GM21528 (cell line): ENCODE measurements around the gene RUBCN.
"Not testable (repeated sequence)": the region's sequence is repeated elsewhere in the genome, so short reads cannot be mapped to it uniquely, and the experiment has no call there.

Experiments used
- ATAC-seq: cut with Tn5 transposase; IDR thresholded peaks from one replicate; pipeline ENCODE4 v1.9.1; 2021; ENCODE audit warnings: mild to moderate bottlenecking, moderate library complexity; ENCODE audit not compliant: unreplicated experiment, low FRiP score

Gene RUBCN

DNA sequence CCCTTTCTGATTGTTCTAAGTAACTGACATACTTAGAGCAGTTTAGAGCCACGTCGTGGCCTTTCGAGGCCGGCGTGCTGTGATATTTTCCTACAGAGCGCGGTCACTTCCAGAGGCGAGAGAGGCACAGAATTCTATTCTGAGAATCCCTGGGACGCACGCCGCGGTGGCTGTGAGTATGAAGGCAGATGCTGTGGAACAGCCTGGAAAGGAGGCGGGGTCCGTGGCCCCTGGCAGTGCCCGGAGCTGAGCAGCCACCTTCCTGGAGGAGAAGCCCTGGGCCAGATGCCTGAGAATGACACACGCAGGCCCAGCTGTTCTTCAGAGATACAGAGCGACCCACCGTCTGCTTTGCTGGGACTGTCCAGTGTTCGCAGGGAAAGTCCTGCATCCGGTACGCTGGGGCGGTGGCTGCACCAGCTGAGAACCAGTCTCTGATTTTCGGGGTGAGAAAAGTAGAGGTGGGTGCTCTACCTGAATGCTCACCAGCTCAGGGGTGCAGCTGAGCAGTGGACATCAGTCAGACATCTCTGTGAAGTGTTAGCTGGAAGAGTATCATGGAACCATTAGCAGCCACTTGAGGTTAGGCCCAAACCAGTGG, 75.4 kb downstream of the RUBCN start:
- ATAC-seq, result not testable (repeated sequence)

DNA sequence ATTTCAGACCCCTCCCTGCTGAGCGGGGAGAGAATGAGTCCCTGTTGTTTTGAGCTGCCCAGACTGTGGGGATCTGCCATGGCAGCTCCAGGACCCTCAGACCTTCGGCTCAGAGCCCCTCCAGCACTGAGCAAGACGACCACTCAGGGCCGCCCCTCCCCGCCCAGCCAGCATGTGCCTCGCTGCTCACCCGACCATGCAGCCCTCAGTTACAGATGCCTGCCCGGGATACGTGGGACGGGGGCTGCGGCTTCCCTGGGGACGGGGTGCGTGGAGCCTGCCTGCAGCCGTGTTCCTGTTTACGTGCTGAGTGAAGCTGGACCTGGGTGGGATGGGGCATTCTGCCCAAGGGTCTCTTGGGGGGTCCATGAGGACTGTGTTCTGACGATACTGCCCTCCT, 77.0 kb downstream of the RUBCN start:
- not testable (repeated sequence) for ATAC-seq

DNA sequence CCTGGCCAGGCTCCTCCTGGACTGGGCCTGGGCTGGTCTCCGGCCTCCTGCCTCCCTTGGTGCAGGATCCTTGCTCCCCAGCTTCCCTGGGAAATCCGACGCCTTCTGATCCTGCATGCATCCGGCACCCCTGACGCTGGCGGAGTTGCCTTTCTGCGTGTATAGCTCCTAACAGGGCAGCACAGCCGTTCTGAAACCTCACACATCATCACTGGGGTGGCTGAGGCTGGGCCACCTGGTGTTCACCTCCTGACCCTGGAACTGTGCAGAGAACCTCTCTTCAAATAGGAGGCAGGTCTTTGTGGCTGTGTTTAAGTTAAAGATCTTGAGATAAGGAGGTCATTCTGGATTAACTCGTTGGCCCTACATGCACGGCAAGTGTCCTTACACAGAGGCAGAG, 77.6 kb downstream of the RUBCN start:
- not testable (repeated sequence) for ATAC-seq

DNA sequence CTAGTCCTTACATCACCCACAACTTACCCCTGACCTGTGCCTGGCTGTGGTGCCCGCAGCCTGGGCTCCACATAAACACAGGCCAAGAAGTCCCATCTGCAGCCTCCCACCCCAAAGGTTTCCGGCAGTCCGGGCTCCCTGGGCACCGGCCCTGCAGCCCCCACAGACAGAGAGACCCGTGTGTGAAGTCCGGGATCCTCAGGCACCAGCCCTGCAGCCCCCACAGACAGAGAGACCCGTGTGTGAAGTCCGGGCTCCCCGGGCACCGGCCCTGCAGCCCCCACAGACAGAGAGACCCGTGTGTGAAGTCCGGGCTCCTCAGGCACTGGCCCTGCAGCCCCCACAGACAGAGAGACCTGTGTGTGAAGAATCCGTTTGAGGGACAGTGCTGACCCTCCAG, 78.0 kb downstream of the RUBCN start:
- ATAC-seq, result not testable (repeated sequence)

DNA sequence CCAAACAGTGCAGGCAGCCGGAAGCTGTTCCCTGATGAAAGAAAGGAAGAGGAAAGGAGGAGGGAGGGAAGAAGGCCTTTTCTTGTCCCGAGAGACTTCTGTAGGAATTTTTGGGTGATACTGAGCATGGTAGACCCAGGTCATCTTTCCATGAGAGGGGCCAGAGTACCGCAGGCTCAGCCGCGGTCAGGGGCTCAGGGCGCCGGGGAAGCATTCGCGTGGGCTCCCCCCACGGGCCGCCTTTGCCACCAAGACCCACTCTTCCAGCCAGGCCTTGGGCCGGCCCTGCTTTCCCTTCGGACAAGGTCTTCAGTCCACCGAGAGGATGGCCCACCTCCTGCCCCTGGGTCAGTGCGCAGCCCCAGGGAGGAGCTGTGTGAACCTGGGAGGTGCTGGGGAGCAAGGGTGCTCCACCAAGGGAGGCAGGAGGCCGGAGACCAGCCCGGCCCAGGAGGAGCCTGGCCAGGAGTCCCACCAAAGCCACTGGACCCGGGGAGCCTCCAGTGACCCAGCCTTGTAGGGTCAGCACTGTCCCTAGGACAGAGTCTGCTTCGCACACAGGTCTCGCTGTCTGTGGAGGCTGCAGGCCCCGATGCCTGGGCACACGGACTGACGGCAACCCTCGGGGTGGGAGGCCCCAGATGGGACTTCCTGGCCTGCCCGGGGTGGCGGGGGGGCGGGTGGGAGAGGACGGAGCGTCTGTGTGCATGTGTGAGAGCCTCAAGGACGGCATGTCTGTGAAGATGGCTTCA, 79.0 kb downstream of the RUBCN start:
- ATAC-seq, result not testable (repeated sequence)

DNA sequence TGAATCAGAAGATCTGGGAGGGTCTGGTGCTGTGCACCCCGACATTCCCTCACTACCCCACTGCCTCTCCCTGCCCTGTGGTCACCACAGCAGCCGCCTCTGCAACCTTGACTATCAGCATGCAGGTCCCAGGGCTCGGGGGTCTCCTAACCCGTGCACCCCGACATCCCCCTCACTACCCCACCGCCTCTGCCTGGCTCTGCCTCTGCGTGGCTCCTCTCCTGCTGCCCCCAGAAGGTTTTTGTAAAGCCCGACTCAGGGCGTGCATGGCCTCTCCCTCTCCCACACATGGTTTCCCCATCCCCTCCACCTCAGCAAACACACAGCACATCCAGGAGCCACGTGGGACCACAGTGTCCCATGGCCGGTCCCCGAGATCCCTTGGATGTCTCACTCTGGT, 79.7 kb downstream of the RUBCN start:
- not testable (repeated sequence) for ATAC-seq

DNA sequence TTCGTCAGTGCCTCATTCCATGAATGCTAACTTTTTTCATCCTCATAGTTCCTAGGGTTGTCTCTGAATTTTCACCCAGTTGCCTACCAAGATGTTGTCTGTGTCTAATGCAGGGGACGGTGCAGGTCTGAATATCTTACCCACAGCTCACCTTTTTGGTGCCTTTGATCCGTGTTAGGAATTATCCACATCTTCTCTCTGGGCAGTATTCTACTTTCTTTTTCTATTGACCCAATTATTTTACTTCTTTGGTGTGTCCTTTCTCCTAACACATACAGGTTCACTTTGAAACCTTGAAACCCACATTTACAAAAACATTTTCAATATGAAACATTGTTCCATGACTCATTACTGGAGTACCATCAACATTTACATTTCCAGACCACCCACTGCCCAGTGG, 80.6 kb downstream of the RUBCN start:
- not testable (repeated sequence) for ATAC-seq

DNA sequence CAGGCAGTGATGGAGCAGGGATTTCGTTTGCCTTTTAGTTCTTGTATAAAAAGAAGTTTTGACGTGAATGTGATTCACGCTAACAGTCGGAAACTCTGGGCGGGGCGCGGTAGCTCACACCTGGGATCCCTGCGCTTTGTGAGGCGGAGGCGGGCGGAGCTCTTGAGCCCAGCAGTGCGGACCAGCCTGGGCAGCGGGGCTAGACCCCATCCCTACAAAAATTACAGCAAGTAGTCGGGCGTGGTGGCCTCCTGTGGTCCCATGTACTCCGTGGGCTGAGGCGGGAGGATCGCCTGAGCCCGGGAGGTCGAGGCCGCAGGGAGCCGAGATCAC, 81.7 kb downstream of the RUBCN start:
- ATAC-seq, result peak; percentile 40

DNA sequence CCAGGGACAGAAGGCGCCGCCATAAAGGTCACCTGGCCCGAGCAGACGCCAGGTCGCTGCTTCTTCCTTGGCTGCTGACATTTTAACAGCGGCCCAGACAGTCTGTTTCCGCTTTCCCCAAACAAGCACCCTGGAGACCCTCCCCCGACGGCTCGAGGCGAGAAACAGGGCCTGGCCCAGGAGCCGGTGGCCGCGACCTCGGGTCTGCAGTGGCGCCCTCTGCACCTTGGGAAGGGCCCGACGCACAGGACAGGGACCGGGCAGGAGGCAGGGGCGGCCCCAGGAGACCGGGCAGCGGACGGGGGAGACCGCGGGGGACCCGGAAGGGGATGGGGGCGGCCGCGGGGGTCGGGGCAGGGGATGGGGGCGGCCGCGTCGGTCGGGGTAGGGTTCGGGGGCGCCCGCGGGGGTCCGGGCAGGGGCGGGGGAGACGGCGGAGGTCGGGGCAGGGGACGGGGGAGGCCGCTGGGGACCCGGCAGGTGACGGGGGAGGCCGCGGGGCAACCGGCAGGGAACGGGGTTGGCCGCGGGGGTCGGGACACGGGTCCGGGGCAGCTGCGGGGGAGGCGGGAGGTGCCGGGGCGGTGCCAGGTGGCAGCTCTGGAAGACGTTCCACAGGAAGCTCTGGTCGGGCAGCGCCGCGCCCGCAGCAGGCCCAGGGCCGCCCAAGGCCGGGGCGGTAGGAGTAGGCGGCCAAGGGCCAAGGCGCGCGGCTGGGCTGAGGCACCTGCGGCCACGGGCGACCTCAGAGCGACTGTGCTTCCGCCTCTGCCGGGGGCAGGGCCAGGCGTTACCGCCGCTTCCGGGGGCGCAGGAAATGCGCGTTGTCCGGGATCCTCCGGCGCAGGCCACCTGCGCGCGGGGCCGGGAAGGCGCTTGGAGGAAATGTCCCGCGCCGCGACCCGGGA, 82.4 kb downstream of the RUBCN start:
- peak; percentile 90 for ATAC-seq

DNA sequence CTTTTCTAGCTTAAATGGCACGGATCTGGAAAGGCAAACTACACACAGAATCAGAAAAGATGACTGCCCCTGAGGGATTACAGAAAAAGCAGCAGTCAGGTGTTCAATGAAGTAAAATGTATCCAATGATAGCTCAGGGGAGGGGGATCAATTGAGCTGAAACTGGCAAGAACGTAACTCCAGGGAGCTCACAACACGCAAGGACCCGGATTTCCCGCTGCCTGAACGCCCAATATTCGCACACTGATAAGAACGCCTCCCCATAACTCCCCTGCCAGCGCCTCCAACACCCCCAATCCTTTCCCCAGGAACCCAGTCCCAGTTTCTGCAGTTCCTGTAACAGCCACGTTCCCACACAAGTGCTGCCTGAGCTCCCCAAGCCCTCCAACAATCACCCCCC, 83.8 kb downstream of the RUBCN start:
- ATAC-seq, result not testable (repeated sequence)

DNA sequence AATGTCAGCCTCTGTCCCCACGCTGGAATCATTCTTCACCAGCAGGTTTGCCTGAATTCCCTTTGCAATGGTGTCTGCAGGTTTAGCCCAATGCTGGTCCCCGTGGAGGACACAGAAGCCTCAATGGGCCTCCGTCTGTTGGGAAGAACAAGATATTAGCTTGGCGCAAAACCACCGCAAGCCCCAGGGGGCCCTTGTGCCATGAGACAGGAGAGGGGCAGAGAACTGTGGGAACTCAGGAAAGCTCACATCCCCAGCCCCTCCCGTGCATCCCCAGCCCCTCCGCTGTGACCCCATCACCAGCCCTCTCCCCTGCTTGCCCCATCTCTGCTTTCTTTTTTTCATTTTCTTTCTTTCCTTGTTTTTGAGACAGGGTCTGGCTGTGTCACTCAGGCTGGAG, 89.1 kb downstream of the RUBCN start:
- not testable (repeated sequence) for ATAC-seq

DNA sequence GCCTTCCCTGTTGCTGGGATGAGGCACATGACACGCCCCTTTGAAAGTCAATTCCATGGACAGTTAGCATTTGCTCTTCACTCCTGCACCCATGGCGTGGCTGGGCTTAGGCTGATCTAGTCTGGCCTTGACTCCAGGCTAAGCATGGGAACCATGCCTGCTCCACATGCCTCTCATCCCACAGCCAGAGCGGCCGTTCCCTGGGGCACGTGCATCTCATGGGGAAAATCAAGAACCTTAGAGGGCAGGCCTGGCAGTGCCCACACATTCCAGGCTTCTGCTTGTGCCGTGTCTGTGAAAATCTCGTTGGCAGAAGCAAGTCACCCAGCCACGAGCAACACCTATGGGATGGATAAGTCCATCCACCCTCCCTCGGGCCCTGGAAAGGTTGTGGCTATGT, 89.5 kb downstream of the RUBCN start:
- not testable (repeated sequence) for ATAC-seq

DNA sequence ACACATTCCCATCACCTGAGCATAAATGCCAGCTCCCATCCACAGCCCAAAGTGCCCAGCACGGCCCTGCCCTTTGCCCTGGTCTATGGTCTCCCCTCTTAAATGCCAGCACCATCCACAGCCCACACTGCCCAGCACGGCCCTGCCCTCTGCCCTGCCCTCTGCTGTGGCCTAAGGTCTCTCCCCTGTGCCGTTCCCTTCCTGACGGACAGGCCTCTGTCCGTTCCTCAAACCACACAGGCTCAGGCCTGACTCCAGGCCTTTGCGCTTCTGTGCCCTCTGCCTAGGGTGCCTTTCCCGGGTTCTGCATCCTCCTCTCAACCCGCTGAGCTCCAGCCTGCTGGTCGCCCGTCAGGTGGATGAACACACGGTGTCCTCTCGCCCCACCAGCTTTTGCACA, 90.4 kb downstream of the RUBCN start:
- not testable (repeated sequence) for ATAC-seq

DNA sequence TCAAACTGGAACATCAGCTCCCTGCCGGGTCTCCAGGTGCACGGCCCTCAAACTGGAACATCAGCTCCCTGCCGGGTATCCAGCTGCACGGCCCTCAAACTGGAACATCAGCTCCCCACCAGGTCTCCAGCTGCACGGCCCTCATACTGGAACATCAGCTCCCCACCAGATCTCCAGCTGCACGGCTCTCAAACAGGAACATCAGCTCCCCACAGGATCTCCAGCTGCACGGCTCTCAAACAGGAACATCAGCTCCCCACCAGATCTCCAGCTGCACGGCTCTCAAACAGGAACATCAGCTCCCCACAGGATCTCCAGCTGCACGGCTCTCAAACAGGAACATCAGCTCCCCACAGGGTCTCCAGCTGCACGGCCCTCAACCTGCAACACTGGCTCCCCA, 99.1 kb downstream of the RUBCN start:
- ATAC-seq, result not testable (repeated sequence)

DNA sequence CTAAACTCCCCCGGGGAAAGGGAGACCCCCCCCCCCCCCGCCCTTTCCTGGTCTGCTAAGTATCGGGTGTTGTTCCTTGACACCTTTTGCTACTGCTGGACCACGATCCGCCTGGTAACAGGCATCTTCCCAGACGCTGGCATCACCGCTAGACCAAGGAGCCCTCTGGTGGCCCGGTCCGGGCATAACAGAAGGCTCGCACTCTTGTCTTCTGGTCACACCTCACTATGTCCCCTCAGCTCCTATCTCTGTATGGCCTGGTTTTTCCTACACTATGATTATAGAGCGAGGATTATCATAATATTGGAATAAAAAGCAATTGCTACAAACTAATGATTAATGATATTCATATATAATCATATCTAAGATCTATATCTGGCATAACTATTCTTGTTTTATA, 104.7 kb downstream of the RUBCN start:
- not testable (repeated sequence) for ATAC-seq

DNA sequence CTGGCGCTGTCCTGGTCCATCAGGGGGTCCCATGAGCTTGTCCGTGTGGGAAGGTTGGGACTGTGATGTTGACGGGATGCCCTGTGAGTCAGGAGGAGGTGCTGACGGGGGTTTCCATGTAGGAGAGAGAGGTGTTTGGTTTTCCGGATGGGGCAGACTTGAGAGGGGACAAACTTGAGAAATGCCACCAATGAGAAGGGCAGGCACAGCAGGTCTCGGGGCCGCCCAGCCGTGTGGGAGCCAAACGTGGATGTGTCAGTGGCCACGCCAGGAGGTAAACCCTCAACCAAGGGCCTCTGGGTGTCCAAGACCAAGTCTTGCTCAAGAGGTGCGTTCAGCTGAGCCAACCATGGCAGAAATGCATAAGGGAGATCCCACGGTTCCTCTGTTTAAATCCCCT, 105.9 kb downstream of the RUBCN start:
- ATAC-seq, result not testable (repeated sequence)

DNA sequence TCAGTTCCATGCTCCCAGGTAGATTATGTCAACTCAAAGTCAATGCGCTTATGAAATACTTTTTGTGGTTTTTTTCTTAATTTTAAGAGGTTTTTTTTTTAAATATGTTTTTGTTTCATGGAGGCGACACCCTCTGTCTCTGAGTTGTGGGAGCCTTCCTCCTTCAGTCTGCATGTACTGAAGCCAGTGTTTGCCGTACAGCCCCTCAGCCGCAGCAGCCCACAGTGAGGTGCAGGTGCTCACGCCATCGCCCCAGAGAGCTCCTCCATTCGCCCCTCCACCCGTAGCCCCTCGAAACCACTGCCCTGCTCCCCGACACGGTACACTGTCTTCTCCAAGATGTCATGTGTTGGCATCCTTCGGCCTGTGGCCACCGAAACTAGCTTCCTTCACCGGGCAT, 107.4 kb downstream of the RUBCN start:
- not testable (repeated sequence) for ATAC-seq

DNA sequence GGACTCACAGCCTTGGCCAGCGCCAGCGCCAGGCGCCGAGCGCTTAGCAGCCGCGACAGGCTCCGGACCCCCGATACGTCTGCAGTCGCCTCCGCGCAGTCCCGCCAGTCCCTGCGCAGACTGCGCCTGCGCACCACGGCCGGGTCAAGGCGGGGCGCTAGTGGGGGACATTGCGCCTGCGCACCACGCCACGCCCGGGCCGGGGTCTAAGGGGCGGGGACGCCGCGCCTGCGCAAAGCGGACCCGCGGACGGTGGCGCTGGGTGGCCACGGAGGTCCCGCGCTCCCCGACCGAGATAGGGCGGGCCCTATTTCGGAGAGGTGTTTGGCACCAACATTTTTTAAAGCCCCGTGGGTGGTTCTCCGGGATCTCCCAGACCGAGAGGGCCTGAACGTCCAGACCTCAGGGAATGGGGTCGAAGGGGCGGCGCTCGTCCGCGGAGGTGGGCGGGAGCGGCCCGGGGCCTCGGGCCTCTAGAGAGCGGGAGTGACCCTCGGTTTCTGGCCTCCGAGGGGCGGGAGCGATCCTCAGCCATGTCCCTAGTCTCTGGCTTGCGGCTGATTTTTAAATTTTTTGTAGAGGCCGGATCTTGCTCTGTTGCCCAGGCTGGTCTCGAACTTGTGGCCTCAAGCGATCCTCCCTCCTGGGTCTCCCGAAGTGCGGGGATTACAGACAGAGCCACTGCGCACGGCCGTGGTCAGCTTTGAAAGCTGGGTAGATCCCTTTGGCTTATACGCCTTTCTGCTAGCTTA, 108.8 kb downstream of the RUBCN start:
- ATAC-seq, result peak; percentile 63

DNA sequence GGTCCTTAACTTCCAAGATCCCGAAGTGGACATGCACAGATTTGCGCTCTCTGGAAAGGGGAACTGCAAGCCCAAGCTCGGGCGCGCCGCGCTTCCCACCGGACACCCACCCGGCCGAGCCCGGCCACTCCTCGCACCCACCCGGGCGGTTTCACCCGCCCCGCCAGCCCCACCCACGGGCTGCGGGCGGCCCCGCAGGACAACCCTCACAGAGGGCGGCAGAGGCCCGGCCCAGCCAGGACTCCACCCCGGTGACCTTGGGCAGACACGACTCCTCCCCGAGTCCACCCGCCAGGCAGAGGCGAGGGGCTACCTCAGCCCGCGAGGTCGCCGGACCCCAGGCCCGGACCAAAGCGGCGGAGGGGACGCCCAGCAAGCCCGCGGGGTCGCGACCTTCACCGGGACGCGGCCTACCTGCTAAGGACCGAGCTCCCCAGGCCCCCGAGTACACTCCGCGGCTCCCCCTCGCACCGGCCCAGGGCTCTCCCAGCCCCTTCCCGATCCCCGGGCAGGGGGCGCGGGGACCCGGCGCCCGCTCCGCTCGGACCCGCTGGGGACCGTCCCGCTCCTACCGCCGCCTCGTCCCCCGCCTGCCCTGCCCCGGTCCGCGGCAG, 109.4 kb downstream of the RUBCN start:
- peak; percentile 49 for ATAC-seq
